ENCODE results near the gene MYO7A. TPM values are rescaled to one million over a fixed set of nuclear protein-coding genes. Genes with fewer than 3 reads are reported as not detected.

The MYO7A gene
- total RNA-seq, 3 donors from 2014 or later (not counting 1 experiment from before 2014, with no cell fraction given), result 0.20 to 1.1 (median 0.68) TPM

GRCh38 chr11:77150836-77151235 lies 22.8 kb downstream of the MYO7A start:
- H3K9me3 Mint-ChIP-seq, result no peaks in the 10 kb centered on the region
- H3K9me3 ChIP-seq (ENCODE audit: control insufficient read depth, insufficient read depth, low read length), result no peaks in the 10 kb centered on the region
- H3K4me1 ChIP-seq (ENCODE audit: control insufficient read depth, insufficient read depth, low read length), result peaks cover 65% of the 10 kb centered on the region
- no peak overlapping the region for H3K4me3 ChIP-seq (ENCODE audit: low read length)
- intact Hi-C loops (cut with micrococcal nuclease), result no loop called here
- no peak overlapping the region for H3K27ac ChIP-seq (ENCODE audit: low read length)
- H3K4me3 Mint-ChIP-seq, result no peak overlapping the region
- H3K4me1 Mint-ChIP-seq, result peaks cover 40 to 70% of the 10 kb centered on the region in 2 donors
- no peak for ATAC-seq
- WGBS (ENCODE audit: insufficient coverage), result 98% methylated on average over 10 of the region's 10 CpGs
- H3K36me3 Mint-ChIP-seq, result no peaks in the 10 kb centered on the region
- no peak for TF ChIP-seq CTCF (IDR thresholded peaks at IDR 0.05)
- H3K36me3 ChIP-seq (ENCODE audit: control insufficient read depth, insufficient read depth, low read length), result no peaks in the 10 kb centered on the region
- H3K27ac Mint-ChIP-seq, result no peak overlapping the region
- H3K27me3 ChIP-seq (ENCODE audit: control insufficient read depth, insufficient read depth, low read length), result peaks cover 4% of the 10 kb centered on the region
- DNase-seq, result no peak
- peaks cover 17 to 25% of the 10 kb centered on the region in 2 donors for H3K27me3 Mint-ChIP-seq (ENCODE audit: low read depth in 2 of 2)

- Histone ChIP-seq H3K27ac (ENCODE audit: low read length) (no peak overlapping the region), H3K4me1 (ENCODE audit: control insufficient read depth, insufficient read depth, low read length) (peaks cover 66% of the 10 kb centered on the region), H3K4me3 (ENCODE audit: low read length) (no peak overlapping the region), H3K27me3 (ENCODE audit: control insufficient read depth, insufficient read depth, low read length) (peaks cover 4% of the 10 kb centered on the region), H3K36me3 (ENCODE audit: control insufficient read depth, insufficient read depth, low read length) (no peaks in the 10 kb centered on the region), H3K9me3 (ENCODE audit: control insufficient read depth, insufficient read depth, low read length) (no peaks in the 10 kb centered on the region)
- Mint-ChIP-seq H3K36me3 (no peaks in the 10 kb centered on the region), H3K4me3 (peak overlapping the region; percentile 77), H3K9me3 (no peaks in the 10 kb centered on the region), H3K27me3 (ENCODE audit: low read depth in 2 of 2) (peaks cover 17 to 22% of the 10 kb centered on the region in 2 donors), H3K27ac (peak overlapping the region in 1 of 2 donors; percentile 72), H3K4me1 (peaks cover 40 to 73% of the 10 kb centered on the region in 2 donors)
- WGBS (ENCODE audit: insufficient coverage), result 5% methylated on average over 7 of the region's 11 CpGs
- peak; percentile 33 to 59 for DNase-seq
- peak; percentile 19 to 55 (median 51) for ATAC-seq
- intact Hi-C loops (cut with micrococcal nuclease), result no loop called here
- no peak for TF ChIP-seq CTCF (IDR thresholded peaks at IDR 0.05)
These were observed 23.9 kb downstream of the MYO7A start for GRCh38 chr11:77151804-77152509.

- Mint-ChIP-seq H3K4me1 (peaks cover 40 to 66% of the 10 kb centered on the region in 2 donors), H3K9me3 (no peaks in the 10 kb centered on the region), H3K27me3 (ENCODE audit: low read depth in 2 of 2) (peaks cover 17 to 19% of the 10 kb centered on the region in 2 donors), H3K36me3 (no peaks in the 10 kb centered on the region), H3K27ac (peak overlapping the region in 1 of 2 donors; percentile 72), H3K4me3 (peak overlapping the region; percentile 77)
- TF ChIP-seq CTCF (IDR thresholded peaks at IDR 0.05), result no peak
- no peak for DNase-seq
- Histone ChIP-seq H3K9me3 (ENCODE audit: control insufficient read depth, insufficient read depth, low read length) (no peaks in the 10 kb centered on the region), H3K4me1 (ENCODE audit: control insufficient read depth, insufficient read depth, low read length) (peaks cover 62% of the 10 kb centered on the region), H3K27me3 (ENCODE audit: control insufficient read depth, insufficient read depth, low read length) (peaks cover 4% of the 10 kb centered on the region), H3K27ac (ENCODE audit: low read length) (no peak overlapping the region), H3K4me3 (ENCODE audit: low read length) (no peak overlapping the region), H3K36me3 (ENCODE audit: control insufficient read depth, insufficient read depth, low read length) (no peaks in the 10 kb centered on the region)
- intact Hi-C loops (cut with micrococcal nuclease), result no loop called here
- ATAC-seq, result no peak
- 66% methylated on average over 6 of the region's 6 CpGs for WGBS (ENCODE audit: insufficient coverage)
These were observed 24.8 kb downstream of the MYO7A start for GRCh38 chr11:77152846-77153245.
